GM08714 (cell line): ENCODE measurements around the gene SH3RF1.
A peak's percentile ranks its signal among the peaks of the same experiment; 100 is the strongest.

Source experiments
- H3K4me3 ChIP-seq: fragments of 200-500 bp; sonication (Bioruptor generic); 2 replicates; pipeline ENCODE4 v1.5.1; 2014; ENCODE audit warnings: mild to moderate bottlenecking, low read length, inconsistent platforms
- ZNF274 ChIP-seq: IDR thresholded peaks from 2 replicates; pipeline ENCODE4 v1.6.1; 2012; ENCODE audit warnings: mild to moderate bottlenecking, low read depth, low read length

The SH3RF1 gene

DNA sequence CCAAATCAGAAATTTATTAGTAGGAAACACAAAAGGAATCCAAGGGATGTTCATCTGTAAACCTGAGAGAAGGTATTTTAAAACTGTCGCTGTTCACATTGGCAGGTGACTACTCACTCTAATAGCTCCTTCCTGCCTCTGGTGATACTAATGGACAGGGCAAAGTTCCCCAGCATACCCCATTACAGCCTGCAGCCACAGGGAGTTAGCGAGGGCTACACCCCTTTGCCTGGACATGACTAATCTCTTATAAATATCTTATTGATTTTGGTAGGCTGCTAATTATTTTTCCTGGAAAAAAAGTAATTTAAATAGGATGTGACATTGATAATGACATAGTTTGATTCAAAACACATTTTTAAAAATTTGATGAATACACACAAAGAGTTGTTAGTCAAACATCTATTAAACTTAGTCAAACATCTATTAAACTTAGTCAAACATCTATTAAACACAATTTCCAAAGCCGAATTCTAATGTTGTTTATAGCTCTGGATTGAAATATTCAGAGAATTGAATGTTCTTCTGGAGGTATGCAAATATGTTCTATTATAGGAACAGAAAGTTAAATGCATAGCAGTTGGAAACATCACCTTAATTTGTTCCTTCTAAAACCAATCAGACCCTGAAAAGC is 177.8 kb downstream of the SH3RF1 start:
- TF ChIP-seq ZNF274, result no peak

GRCh38 chr4:169090484-169091215 is 180.1 kb downstream of the SH3RF1 start:
- H3K4me3 ChIP-seq, result no peak overlapping the region
- TF ChIP-seq ZNF274, result no peak

More for the DNA sequence above, 177.8 kb downstream of the SH3RF1 start:
- H3K4me3 ChIP-seq, result no peak overlapping the region

- no peak overlapping the region for H3K4me3 ChIP-seq
- no peak for TF ChIP-seq ZNF274
These were observed 181.8 kb downstream of the SH3RF1 start for GRCh38 chr4:169089004-169089403.

DNA sequence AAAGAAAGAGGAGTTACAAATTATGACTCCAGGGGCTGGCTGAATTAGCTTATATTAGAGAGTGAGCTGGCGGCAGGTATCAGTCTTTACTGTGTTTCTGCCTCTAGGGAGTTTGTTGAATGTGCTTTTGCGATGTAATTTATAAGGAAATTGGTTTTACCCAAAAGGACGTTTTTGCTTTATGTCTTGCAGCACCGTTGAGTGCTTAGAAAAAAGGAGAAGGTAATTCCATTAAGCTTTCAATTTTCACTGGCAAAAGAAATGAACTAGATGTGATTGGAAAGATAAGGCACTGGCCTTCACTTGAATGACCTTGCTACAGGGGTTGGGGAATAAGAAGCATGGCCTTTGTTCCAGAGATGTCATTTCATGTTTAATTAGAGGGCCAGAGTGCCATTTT is 185.8 kb downstream of the SH3RF1 start:
- TF ChIP-seq ZNF274, result no peak
- H3K4me3 ChIP-seq, result no peak overlapping the region

GRCh38 chr4:169080981-169081380 is 189.8 kb downstream of the SH3RF1 start:
- TF ChIP-seq ZNF274, result no peak
- H3K4me3 ChIP-seq, result no peak overlapping the region

DNA sequence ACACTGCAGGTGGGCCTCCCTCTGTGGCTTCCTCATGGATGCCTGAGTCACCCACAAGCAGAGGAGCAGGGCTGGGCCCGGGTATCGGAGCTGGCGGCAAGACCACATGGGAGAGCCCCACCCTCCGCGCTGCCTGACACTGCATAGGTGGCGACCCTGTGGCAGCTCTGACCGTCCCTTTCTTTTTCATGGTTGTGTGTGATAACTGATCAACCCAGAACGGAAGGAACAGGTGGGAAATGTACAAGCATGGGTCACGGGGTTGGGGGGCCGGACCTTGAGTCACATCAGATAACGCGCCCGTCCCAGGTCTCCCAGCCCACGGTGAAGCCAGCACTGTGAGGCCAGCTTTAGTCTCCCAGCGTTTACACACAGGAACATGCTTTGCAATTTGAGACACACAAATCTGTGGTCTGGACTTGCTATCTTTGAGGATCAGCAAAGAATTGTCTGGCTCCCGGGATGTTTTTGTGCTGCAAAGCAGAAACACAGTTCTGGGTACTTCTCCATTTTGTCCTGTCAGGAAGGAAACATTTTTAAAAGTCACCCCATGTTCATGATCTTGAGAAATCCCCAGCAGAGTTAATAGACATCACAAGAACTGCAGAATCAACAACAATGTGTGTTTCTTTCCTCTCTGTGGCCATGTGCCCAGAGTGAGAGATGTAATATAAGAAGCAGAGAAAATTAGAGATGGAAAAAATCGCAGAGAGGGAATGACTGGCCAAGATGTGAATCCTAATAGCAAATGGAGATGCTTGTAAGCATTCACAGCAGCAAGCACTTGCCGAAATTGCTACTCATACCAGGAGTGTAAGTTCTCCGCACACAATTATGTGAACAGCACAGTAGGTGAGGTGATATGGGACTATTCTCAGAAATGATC is 190.6 kb downstream of the SH3RF1 start:
- TF ChIP-seq ZNF274, result no peak
- peak overlapping the region; percentile 6; the same call in 1 of the 2 replicates for H3K4me3 ChIP-seq

GRCh38 chr4:169074117-169074516 is 196.6 kb downstream of the SH3RF1 start:
- no peak overlapping the region for H3K4me3 ChIP-seq
- no peak for TF ChIP-seq ZNF274

GRCh38 chr4:169071747-169072146 is 199.0 kb downstream of the SH3RF1 start:
- no peak overlapping the region for H3K4me3 ChIP-seq
- no peak for TF ChIP-seq ZNF274

GRCh38 chr4:169070895-169071218 is 199.9 kb downstream of the SH3RF1 start:
- TF ChIP-seq ZNF274, result no peak
- H3K4me3 ChIP-seq, result no peak overlapping the region

GRCh38 chr4:169070071-169070894 is 200.5 kb downstream of the SH3RF1 start:
- TF ChIP-seq ZNF274, result no peak
- no peak overlapping the region for H3K4me3 ChIP-seq

- TF ChIP-seq ZNF274, result no peak
- H3K4me3 ChIP-seq, result no peak overlapping the region
These were observed 202.3 kb downstream of the SH3RF1 start for GRCh38 chr4:169068423-169068822.

DNA sequence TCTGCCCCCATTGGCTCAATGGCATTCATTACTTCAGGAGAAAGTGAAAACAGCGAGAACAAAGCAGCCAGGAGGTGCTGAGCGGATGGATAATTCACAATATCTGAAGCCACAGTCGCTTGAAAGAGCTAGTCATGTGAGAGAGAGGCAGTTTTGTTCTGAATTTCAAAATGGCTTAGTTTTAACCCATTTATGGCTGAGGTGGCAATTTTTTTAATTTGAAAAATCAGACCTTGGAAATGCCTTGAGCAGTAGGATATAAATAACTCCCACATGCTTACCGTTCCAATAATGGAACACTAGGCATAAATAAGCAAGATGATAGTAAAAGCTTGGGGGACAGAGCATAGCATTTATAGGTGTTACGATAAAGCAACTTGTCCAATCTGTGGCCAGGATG is 203.8 kb downstream of the SH3RF1 start:
- H3K4me3 ChIP-seq, result no peak overlapping the region
- no peak for TF ChIP-seq ZNF274

- TF ChIP-seq ZNF274, result no peak
- no peak overlapping the region for H3K4me3 ChIP-seq
These were observed 206.5 kb downstream of the SH3RF1 start for GRCh38 chr4:169064296-169064695.

GRCh38 chr4:169063441-169063840 is 207.3 kb downstream of the SH3RF1 start:
- no peak for TF ChIP-seq ZNF274
- H3K4me3 ChIP-seq, result no peak overlapping the region

DNA sequence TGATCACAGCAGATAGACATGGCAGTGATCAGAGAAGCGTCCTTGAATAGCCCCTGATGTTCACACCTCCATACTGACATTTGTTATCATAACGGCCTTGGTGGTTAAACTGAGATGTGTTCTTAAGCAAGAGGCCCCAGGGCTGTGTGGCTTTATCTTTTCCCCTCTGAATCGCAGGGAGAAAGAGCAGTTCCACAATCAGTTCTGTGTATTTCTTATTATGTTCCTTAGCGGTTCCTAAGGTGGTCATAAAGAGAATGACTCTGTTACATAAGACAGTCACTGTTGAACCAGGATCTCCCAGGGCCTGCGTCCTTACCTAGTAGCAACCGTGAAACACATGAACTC is 207.9 kb downstream of the SH3RF1 start:
- no peak overlapping the region for H3K4me3 ChIP-seq
- no peak for TF ChIP-seq ZNF274
